Measurements from ENCODE around the gene FAM83C.

Gene FAM83C

GRCh38 chr20:35291654-35292503, at the start of gene FAM83C:
TSS of gene FAM83C (minus strand) at chr20:35292425. CDS start at chr20:35292304, 121 bp downstream.
- TF ChIP-seq ZFX (IDR thresholded peaks at IDR 0.05) = no peak
- no peak for TF ChIP-seq CTCF (conservative IDR thresholded peaks at IDR 0.05)
- H3K27ac ChIP-seq = no peak within 1 kb of the TSS

- TF ChIP-seq CTCF (conservative IDR thresholded peaks at IDR 0.05) = no peak
- TF ChIP-seq ZFX (IDR thresholded peaks at IDR 0.05) = no peak
- no peak overlapping the region for H3K27ac ChIP-seq
Observed at GRCh38 chr20:35341366-35342028, 49.3 kb upstream of the FAM83C start.

- no peak overlapping the region for H3K27ac ChIP-seq
- TF ChIP-seq CTCF (conservative IDR thresholded peaks at IDR 0.05) (no peak), ZFX (IDR thresholded peaks at IDR 0.05) (no peak)
Observed at GRCh38 chr20:35340436-35340835, 48.2 kb upstream of the FAM83C start.

GRCh38 chr20:35339636-35340035, 47.4 kb upstream of the FAM83C start:
- TF ChIP-seq ZFX (IDR thresholded peaks at IDR 0.05) (no peak), CTCF (conservative IDR thresholded peaks at IDR 0.05) (no peak)
- no peak overlapping the region for H3K27ac ChIP-seq

- no peak for TF ChIP-seq CTCF (conservative IDR thresholded peaks at IDR 0.05)
- no peak for TF ChIP-seq ZFX (IDR thresholded peaks at IDR 0.05)
- H3K27ac ChIP-seq = no peak overlapping the region
Observed at GRCh38 chr20:35339007-35339406, 46.8 kb upstream of the FAM83C start.

GRCh38 chr20:35334311-35335101, 42.3 kb upstream of the FAM83C start:
- H3K27ac ChIP-seq = no peak overlapping the region
- TF ChIP-seq CTCF (conservative IDR thresholded peaks at IDR 0.05) = no peak
- TF ChIP-seq ZFX (IDR thresholded peaks at IDR 0.05) = no peak
